ENCODE results near the gene CXCL17.

- TF ChIP-seq CTCF (IDR thresholded peaks at IDR 0.05) = no peak
- no peak for TF ChIP-seq POLR2A (IDR thresholded peaks at IDR 0.05)
Observed at GRCh38 chr19:42442833-42443232, at the start of gene CXCL17.
